Esophagus muscularis mucosa (tissue), 3 donors: ENCODE data around the gene JDP2.

ENCODE experiments used
- POLR2A ChIP-seq: fragments of 450-650 bp; IDR thresholded peaks from one replicate; pipeline ENCODE4 v1.6.1; 2017; ENCODE audit warnings: antibody characterized with exemption, moderate library complexity, mild to moderate bottlenecking, low read depth
- POLR2AphosphoS5 ChIP-seq, 2 donors: sonication (generic); formaldehyde crosslinking; IDR thresholded peaks; one replicate each; pipeline ENCODE4 v1.6.1; 2017; ENCODE audit warnings: antibody characterized with exemption in 2 of 2
- TF ChIP-seq, protein P1 (sequence below), 3 experiments: fragments of 200-600 bp in 2 of 3; fragments of 450-650 bp in 1 of 3; sonication (generic) in 2 of 3; IDR thresholded peaks; one replicate each; pipeline ENCODE4 v1.5.1; 2017 to 2019; ENCODE audit warnings: antibody characterized with exemption in 3 of 3, mild to moderate bottlenecking in 2 of 3, moderate library complexity in 1 of 3

DNA sequence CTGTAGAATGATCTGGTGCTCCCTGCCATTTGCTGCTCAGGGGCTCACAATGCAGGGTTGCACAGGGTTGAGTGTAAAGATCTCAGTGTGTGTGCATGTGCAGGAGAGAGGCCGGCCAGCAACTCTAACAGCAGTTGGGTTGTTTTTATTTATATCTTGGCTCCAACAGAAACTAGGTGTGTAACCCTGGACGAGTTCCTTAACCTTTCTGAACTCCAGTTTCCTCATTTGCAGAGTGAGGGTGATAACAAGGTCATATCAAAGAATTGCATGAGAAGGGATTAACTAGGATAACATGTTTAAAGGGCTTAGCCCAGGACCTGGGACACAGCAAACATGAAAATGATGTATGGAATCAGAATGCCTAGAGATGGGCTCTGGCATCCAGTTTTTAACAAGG is 14.8 kb upstream of the JDP2 start:
- no peak for TF ChIP-seq POLR2AphosphoS5 (IDR thresholded peaks at IDR 0.05)
- TF ChIP-seq POLR2A: no peak
- TF ChIP-seq, protein P1, sequence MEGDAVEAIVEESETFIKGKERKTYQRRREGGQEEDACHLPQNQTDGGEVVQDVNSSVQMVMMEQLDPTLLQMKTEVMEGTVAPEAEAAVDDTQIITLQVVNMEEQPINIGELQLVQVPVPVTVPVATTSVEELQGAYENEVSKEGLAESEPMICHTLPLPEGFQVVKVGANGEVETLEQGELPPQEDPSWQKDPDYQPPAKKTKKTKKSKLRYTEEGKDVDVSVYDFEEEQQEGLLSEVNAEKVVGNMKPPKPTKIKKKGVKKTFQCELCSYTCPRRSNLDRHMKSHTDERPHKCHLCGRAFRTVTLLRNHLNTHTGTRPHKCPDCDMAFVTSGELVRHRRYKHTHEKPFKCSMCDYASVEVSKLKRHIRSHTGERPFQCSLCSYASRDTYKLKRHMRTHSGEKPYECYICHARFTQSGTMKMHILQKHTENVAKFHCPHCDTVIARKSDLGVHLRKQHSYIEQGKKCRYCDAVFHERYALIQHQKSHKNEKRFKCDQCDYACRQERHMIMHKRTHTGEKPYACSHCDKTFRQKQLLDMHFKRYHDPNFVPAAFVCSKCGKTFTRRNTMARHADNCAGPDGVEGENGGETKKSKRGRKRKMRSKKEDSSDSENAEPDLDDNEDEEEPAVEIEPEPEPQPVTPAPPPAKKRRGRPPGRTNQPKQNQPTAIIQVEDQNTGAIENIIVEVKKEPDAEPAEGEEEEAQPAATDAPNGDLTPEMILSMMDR (IDR thresholded peaks at IDR 0.05): no peak
